ENCODE results near the gene HIP1.
"Not testable (repeated sequence)": the region's sequence is repeated elsewhere in the genome, so short reads cannot be mapped to it uniquely, and the experiment has no call there.

Gene HIP1

DNA sequence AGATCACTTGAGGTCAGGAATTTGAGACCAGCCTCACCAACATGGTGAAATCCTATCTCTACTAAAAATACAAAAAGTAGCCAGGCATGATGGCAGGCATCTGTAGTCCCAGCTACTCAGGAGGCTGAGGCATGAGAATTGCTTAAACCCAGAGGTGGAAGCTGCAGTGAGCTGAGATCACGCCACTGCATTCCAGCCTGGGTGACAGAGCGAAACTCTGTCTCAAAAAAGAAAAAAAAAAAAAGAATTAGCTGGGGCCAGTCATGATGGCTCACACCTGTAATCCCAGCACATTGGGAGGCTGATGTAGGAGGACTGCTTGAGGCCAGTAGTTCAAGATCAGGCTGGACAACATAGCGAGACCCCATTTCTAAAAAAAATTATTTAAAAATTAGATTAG lies 21.0 kb downstream of the HIP1 start:
- in situ Hi-C loops (cut with MboI; ENCODE audit: low sequenced_read_pairs), result not testable (repeated sequence)

DNA sequence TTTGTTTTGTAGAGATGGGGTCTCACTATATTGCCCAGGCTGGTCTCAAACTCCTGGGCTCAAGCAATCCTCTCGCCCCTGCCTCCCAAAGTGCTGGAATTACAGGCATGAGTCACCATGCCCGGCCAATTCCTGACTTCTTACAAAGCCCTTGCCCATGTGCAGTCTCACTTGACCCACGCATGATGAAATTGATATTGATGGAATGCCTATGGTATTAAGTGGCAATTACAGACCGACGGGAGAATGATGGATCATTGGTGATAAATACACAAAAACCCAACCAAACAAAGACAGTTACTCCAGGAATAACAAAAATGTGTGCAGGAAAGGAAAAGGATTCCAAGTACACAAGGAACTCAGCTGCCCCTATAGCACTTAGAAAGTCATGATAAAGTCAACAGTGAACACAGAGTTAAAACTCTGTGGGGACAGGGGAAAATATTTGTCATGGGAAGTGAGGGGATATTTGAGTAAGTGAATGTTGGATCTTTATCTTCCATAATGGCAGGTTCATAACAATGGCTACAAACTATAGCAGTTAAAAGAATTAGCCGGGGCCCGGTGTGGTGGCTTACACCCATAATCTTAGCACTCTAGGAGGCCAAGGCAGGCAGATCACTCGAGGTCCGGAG lies 21.6 kb downstream of the HIP1 start:
- in situ Hi-C loops (cut with MboI; ENCODE audit: low sequenced_read_pairs), result no loop called here

DNA sequence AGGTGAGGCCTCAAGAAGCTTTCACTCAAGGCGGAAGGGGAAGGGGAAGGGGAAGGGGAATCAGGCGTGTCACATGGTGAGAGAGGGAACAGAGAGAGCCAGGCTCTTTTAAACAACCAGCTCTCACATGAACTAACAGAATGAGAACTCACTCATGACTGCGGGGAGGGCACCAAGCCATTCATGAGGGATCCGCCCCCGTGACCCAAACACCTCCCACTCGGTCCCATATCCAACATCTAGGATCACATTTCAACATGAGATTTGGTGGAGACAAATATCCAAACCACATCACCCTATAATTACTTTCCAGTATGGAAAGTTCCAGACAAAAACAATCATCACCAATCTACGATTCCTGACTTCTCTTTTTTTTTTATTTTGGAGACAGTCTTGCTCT lies 22.9 kb downstream of the HIP1 start:
- in situ Hi-C loops (cut with MboI; ENCODE audit: low sequenced_read_pairs), result no loop called here

DNA sequence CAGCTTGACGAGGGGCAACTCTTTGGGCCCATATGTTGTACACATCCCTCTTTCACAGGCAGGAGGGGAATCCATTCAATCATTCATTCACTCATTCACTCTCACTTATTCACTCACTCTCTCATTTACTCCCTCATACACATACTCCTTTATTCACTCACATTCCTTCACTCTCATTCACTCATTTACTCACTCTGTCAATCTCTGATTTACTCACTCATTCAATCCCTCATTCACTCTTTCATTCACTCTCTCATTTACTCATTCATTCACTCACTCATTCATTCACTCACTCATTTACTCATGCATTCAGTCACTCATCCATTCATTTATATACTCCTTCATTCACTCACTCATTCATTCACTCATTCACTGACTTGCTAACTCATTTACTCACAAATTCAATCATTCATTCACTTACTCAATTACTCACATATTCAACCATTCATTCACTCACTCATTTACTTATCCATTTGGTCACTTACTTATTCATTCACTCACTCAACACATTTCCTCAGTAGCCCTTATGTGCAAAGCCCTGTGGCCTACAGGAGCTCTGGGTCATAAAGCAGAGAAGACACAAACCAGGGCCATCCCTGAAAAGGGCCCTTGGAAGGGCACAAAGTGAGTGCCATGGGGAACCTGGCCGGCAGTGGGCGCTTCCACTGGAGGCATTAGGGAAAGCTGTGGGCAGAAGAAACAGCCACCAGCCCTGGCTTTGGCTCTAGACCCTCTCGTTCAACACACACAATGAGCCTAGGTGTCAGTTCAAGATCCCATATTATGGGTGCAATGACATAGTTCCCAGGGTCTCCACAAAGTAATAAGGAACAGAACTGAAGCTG lies 26.0 kb downstream of the HIP1 start:
- in situ Hi-C loops (cut with MboI; ENCODE audit: low sequenced_read_pairs), result no loop called here

DNA sequence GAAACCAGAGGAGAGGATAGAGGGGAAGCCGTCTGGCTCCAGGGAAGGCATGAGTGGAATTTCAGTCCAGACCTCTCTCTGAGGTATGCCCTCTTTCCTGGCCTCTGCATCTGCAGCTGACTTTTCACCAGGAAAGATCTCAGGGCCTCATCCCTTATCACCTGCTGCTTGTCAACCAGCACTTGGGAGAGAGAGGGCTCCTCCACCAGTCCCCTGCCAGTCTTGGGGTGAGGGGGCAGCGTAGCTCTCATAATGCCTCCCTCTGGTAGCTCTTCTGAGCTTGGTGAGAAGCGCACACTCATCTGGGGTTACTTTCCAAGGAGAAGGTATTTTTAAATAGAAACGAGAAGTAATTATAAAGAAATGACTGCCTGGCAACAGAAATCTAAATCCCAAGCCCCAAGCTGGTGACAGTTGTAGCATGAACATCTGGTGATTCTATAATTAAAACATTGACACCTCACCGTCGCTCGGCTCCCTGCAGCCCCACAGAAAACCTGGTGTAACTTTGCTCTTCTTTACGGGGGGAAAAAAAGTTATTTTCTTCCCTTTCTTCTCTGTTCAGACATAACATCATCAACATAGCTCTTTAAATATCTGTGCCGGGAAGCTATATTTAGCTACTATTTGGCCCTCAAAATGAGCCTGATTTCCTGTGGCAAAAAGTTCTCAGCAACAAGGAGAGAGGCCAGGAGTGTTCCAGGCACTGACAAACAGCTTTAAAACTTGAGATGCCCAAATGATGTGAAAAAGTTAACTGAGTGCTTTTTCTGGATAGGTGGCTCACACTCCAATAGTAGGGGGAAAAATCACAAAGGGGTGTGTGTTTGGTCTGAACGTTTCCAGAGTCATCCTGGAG lies 26.9 kb downstream of the HIP1 start:
- in situ Hi-C loops (cut with MboI; ENCODE audit: low sequenced_read_pairs), result no loop called here

DNA sequence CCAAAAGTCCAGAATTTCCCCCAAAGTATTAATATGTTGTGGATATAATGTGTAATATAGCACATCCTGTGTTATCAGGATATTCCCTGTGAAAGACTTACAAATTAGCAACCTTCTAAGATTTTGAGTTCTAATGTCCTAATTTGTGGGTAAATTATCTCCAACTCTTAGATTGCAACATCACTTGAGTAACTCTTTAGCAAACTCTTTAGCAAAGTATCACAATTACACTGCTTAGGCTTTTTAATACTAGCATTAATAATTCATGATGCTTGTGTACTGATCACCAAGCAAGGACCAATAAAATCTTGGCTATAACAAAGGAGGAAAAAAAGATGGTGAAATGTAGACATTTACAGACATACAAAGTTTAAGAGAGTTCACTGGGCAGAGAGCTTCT lies 27.7 kb downstream of the HIP1 start:
- in situ Hi-C loops (cut with MboI; ENCODE audit: low sequenced_read_pairs), result no loop called here

DNA sequence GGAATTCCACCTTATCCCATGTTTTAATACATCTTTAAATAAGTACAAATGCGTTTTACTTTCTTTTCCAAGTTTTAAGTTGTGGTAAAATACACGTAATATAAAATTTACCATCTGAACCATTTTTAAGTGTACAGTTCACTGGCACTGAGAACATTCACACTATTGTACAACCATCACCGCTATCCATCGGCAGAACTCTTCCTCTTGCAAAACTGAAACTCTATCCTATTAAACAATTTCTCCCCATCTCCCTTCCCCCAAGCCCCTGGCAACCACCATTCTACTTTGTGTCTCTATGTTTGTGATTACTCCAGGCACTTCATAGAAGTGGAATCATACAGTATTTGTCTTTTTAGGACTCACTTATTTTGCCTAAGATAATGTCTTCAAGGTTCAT lies 33.8 kb downstream of the HIP1 start:
- in situ Hi-C loops (cut with MboI; ENCODE audit: low sequenced_read_pairs), result no loop called here

DNA sequence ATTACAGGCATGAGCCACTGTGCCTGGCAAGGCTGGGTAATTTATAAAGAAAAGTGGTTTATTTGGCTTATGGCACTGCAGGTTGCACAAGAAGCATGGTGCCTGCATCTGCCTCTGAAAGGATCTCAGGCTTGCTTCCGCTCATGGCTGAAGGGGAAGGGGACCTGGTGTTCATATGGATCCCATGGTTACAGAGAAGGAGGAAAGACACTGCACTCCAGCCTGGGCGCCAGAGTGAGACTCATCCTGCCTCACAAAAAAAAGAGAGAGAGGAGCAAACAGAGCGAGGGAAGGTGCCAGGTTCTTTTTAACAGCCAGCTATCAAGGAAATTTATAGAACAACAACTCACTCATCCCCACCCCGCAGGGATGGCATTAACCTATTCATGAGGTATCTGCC lies 36.2 kb downstream of the HIP1 start:
- in situ Hi-C loops (cut with MboI; ENCODE audit: low sequenced_read_pairs), result no loop called here

DNA sequence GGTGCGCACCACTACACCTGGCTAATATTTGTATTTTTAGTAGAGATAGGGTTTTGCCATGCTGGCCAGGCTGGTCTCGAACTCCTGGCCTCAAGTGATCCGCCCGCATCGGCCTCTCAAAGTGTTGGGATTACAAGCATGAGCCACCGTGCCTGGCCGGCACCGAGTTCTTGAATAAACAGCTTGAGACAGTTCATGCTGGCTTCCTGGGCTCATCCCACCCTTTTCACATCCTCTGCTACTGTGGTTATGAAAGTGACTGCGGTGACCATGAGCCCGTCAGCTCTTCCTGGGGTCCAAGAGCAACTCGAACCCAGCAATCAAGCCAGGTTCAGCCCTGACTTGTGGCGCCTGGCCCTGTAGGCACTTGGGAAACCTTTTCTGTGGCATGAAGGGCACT lies 38.7 kb downstream of the HIP1 start:
- in situ Hi-C loops (cut with MboI; ENCODE audit: low sequenced_read_pairs), result no loop called here

DNA sequence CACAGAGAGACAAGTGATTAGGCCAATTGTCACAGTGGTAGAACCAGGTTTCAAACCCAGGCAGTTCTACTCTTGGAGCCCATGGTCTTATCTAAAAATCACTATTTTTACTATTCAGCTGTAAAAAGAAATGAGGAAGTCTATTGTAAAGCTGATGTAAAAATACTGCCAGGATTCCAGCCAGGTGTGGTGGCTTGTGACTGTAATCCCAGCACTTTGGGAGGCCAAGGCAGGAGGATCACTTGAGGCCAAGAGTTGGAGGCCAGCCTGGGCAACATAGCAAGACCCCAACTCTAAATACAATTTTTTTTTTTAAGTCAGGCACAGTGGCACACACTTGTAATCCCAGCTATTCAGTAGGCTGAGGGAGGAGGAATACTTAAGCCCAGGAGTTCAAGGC lies 40.4 kb downstream of the HIP1 start:
- in situ Hi-C loops (cut with MboI; ENCODE audit: low sequenced_read_pairs), result no loop called here

DNA sequence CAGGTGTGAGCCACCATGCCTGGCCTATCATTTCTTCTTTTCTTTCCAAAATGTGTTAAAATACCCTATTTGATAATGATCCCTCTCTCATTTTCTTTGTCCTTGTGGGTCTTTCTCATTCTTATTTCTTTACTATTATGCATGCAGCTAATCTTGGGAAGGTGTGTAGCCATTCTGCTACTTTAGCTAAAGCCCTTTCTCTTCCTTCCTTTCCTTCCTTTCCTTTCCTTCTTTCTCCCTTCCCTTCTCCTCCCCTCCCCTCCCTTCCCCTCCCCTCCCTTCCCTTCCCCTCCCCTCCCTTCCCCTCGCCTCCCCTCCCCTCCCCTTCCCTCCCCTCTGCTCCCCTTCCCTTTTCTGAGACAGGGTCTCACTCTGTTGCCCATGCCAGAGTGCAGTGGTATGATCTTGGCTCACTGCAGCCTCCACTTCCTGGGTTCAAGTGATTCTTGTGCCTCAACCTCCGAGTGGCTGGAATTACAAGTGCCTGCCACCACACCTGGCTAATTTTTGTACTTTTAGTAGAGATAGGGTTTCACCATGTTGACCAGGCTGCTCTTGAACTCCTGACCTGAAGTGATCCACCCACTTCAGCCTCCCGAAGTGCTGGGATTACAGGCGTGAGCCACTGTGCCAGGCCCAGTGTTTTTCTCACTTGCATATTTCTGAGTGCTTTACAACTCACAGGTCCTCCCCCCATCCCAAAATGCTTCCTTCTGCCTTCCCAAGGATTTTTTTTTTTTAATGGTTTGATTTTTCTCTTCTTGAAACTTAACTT lies 42.3 kb downstream of the HIP1 start:
- in situ Hi-C loops (cut with MboI; ENCODE audit: low sequenced_read_pairs), result no loop called here

DNA sequence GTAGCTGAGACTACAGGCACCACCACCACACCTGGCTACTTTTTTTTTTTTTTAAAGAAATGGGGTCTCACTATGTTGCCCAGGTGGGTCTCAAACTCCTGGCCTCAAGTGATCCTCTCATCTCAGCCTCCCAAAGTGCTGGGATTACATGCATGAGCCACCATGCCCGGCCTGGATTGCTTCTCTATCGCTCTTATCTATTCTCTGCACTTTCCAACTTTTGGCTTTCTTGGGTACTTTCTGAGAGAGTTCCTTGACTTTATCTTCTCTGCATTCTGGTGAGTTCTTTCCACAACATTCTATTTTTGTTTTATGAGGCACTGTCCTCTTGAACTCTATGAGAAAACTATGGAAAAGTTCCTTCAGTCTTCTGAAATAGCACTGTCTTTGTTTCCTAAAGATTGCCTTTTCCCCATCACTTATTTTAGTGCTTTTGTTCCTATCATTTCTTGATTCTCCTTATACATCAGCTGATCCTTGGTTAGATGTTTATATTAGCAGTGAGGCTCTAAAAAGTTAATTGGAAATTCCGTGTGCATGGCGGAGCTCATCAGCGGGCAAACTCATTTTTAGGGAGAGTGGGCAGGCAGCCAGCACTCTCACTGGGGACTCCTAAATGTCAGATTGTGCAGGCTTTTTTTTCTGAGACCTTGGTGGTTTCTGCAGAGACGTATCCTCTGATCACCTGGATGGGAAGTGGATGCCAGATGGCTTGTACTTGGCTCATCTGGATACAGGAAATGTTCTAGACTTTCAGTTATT lies 43.9 kb downstream of the HIP1 start:
- in situ Hi-C loops (cut with MboI; ENCODE audit: low sequenced_read_pairs), result no loop called here

DNA sequence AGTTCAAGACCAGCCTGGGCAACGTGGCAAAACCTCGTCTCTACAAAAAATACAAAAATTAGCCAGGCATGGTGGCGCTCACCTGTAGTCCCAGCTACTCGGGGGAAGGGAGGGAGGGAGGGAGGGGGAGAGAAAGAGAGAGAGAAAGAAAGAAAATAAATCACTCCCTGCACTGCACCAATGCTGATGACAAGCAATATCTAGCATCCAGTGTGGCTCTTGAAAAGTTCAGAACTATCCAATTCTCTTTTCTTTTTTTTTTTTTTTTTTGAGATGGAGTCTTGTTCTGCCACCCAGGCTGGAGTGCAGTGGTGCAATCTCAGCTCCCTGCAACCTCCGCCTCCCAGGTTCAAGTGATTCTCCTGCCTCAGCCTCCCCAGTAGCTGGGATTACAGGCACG lies 45.1 kb downstream of the HIP1 start:
- in situ Hi-C loops (cut with MboI; ENCODE audit: low sequenced_read_pairs), result not testable (repeated sequence)

DNA sequence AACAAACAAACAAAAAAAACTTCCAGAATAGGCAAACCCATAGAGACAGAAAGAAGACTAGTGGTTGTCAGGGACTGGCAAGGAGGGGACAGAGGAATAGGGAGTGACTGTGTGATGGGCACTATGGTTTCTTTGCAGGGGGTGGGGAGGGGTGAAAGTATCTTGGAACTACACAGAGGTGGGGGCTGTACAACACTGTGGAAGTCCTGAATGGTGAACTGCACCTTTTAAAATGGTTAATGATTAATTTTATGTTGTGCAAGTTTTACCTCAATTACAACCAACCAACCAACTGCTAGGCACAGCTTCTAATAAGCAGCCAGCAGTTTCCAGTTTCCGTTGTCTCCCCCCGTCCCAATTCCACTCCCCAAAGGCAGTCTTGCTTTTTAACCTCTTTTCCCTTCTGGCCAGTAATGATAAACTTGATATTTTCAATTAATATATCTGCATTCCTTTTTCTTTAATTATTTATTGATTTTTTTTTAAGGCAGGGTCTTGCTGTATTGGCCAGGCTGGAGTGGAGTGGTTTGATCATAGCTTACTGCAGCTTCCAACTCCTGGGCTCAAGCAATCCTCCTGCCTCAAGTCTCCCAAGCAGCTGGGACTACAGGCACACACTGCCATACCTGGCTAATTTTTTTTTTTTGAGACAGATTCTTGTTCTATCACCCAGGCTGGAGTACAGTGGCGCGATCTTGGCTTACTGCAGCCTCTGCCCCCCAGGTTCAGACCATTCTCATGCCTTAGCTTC lies 46.8 kb downstream of the HIP1 start:
- in situ Hi-C loops (cut with MboI; ENCODE audit: low sequenced_read_pairs), result no loop called here

DNA sequence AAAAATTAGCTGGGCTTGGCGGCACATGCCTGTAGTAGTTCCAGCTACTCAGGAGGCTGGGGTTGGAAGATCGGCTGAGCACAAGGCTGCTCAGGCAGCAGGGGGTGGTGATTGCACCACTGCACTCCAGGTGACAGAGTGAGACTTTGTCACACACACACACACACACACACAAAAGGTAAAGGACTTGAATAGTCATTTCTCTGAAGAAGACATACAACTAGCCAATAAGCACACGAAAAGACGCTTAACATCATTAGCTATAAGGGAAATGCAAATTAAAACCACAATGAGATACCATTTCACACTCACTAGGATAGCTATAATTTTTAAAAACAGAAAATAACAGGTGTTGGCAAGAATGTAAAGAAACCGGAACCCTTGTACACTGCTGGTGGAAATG lies 48.6 kb downstream of the HIP1 start:
- in situ Hi-C loops (cut with MboI; ENCODE audit: low sequenced_read_pairs), result no loop called here

DNA sequence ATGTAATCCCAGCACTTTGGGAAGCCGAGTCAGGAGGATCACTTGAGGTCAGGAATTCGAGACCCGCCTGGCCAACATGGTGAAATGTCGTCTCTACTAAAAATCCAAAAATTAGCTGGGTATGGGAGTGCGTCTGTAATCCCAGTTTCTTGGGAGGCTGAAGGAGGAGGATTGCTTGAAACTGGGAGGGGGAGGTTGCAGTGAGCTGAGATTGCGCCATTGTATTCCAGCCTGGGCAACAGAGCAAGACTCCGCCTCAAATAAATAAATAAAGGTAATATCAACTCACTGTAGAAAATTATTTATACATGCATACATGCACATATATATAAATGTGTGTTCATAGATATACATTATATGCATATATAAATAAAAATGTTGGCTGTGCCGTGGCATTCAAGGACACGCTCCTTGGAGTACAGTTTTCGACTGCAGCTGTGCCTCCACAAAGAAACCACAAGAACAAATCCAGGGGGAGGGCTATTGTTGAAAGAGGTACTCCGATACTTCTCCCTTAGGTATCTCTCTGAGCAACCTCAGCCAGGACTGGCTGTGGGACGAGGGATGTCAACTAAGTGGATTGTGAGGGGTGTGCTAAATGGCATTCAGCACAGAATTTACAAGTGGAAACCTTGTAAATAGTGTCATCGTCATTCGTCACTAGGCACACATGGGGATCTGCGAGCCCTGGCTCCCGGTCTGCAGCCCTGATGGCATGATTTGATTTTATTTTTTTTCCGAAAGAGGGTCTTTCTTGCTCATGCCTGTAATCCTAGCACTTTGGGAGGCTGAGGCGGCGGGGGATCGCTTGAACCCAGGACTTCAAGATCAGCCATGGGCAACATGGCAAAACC lies 49.3 kb downstream of the HIP1 start:
- in situ Hi-C loops (cut with MboI; ENCODE audit: low sequenced_read_pairs), result no loop called here

DNA sequence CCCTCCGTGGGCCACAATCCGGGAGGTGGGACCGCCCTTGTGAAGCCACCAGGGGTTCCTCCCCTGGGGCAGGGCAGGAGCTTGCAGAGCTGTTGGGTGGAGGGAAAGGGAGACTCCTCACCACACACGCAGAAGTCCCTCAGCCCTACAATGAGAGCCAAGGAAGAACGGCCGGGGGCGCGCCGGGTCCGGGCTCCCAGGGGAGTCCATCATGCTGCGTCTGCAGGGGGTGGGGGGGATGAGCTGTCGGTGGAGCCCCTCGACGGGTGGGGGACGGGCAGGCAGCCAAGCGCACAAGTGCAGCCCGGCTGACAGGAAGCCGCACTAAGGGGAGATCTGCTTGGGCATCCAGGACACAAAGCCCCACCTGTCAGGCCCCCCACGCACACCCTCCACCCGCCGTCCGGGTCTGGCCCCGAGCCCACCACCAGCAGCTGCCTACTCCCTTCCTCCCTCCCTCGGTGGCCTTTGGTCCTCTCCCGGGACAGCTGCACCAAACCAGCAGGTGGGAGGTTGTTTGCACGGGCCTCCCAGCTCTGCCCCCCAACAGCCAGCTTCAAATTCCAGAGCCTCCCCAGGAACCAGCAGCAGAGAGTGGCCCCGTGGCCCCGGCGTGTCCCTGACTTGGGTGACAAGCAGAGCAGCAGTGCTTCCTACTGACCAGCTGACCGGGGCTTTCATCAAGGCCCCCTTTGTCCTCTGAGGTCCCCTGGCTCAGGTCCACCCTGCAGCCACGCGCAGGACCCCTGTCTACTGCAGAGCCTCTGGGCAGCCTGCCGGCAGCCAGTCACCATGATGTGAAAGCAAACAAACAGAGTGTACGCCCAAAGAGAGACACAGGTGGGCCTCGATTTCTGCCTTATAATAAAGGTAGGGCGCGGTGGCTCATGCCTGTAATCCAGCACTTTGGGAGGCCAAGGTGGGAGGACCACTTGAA lies 50.3 kb downstream of the HIP1 start:
- in situ Hi-C loops (cut with MboI; ENCODE audit: low sequenced_read_pairs), result no loop called here

Data from hTERT RPE-1 (cell line).